ENCODE measurements around the gene DNAJB4. TPM values are rescaled to one million over a fixed set of nuclear protein-coding genes. Genes with fewer than 3 reads are reported as not detected.

The DNAJB4 gene
- total and polyA plus RNA-seq, 7 donors = 34.9 to 209 (median 107) TPM

DNA sequence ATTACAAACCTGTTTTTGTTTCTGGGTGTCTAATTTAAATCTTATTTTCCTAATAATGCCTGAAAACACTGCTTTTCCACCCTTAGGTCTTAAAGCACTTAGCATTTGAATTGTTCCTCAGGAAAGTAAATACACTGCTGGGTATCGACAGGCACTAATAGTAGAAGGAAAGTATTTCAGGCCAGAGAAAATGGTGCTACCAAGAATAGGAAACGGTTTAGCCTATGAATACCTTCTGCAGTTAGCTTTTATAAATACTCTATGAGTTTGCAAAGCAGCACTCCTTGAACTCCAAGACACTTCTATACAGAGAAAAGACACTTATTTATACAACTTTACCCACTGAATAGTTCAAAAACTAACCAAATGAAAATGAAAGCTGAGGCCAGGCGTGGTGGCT is 32.7 kb upstream of the DNAJB4 start:
- peak in 2 of 4 donors; percentile 54 to 59 for ATAC-seq
- TF ChIP-seq, protein P1, sequence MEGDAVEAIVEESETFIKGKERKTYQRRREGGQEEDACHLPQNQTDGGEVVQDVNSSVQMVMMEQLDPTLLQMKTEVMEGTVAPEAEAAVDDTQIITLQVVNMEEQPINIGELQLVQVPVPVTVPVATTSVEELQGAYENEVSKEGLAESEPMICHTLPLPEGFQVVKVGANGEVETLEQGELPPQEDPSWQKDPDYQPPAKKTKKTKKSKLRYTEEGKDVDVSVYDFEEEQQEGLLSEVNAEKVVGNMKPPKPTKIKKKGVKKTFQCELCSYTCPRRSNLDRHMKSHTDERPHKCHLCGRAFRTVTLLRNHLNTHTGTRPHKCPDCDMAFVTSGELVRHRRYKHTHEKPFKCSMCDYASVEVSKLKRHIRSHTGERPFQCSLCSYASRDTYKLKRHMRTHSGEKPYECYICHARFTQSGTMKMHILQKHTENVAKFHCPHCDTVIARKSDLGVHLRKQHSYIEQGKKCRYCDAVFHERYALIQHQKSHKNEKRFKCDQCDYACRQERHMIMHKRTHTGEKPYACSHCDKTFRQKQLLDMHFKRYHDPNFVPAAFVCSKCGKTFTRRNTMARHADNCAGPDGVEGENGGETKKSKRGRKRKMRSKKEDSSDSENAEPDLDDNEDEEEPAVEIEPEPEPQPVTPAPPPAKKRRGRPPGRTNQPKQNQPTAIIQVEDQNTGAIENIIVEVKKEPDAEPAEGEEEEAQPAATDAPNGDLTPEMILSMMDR (IDR thresholded peaks at IDR 0.05) = no peak

DNA sequence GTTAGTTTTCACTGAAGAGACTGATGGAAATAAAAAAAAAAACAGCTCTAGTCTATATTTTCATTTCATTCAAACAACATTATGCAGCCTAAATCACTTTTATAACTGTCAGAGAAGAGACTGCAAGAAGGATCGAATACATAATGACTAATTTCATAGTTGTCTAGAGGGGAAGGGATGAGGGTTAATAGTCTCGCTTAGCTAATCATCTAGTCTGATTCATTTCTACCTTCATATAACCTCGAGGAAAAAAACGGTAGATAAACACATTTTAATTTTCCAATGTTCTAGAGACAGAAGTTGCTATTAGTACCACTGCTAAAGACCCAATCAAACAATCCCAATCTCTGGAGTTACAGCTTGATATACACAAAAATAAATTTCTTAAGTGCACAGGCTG is 29.4 kb upstream of the DNAJB4 start:
- no peaks in the 10 kb centered on the region for H3K27me3 ChIP-seq (ENCODE audit: insufficient read depth in 3 of 3, low read length in 2 of 3)

More for the DNA sequence above, 32.7 kb upstream of the DNAJB4 start:
- intact Hi-C loops (cut with DNase I) = no loop called here
- 56 to 68% (median 58%) methylated on average over 3 of the region's 3 CpGs for WGBS, 3 donors
- no peak overlapping the region for H3K27ac ChIP-seq
- H3K4me3 ChIP-seq = no peak overlapping the region
- H3K4me1 ChIP-seq = peaks cover 61% of the 10 kb centered on the region
- H3K27me3 ChIP-seq (ENCODE audit: insufficient read depth in 3 of 3, low read length in 2 of 3) = no peaks in the 10 kb centered on the region
- peaks cover 0 to 41% of the 10 kb centered on the region in 2 donors for H3K36me3 ChIP-seq (ENCODE audit: insufficient read depth in 1 of 2, low read depth in 1 of 2)
- no peak for DNase-seq
- no peaks in the 10 kb centered on the region for H3K9me3 ChIP-seq

DNA sequence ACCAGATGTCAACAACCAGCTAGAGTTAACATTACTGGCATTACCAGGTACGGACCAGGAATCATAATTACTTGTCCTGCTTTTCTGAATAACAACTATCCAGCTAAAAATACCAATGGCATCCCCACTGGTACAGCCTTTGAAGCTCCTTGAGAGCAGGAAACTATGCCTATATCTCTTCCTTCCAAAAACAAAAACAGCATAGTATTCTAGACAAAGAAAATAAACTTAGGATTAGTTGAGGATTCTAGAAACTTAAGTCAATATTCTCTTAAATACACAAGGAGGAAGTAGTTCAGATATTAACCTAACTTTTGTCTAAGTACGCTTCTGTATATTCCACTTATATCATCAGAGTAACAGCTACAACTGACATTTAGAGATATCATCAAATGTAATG is 28.8 kb upstream of the DNAJB4 start:
- Histone ChIP-seq H3K4me3 (peak overlapping the region; percentile 83), H3K27ac (peak overlapping the region; percentile 96), H3K27me3 (ENCODE audit: insufficient read depth in 3 of 3, low read length in 2 of 3) (no peaks in the 10 kb centered on the region), H3K36me3 (ENCODE audit: insufficient read depth in 1 of 2, low read depth in 1 of 2) (peaks cover 0 to 8% of the 10 kb centered on the region in 2 donors), H3K4me1 (peaks cover 50% of the 10 kb centered on the region), H3K9me3 (no peaks in the 10 kb centered on the region)
- ATAC-seq (no peak), DNase-seq (no peak)
- WGBS, 3 donors = 34 to 37% (median 34%) methylated on average over 2 of the region's 2 CpGs
- TF ChIP-seq, protein P1 (IDR thresholded peaks at IDR 0.05) = no peak
- intact Hi-C loops (cut with DNase I) = loop anchor here in 1 of 2 donors (5.0 kb wide), 1 partner anchor 136 kb away; no protein-coding TSS in a partner anchor

More for the DNA sequence above, 29.4 kb upstream of the DNAJB4 start:
- ATAC-seq (no peak), DNase-seq (no peak)
- TF ChIP-seq, protein P1 (IDR thresholded peaks at IDR 0.05) = no peak
- peak overlapping the region; percentile 96 for H3K27ac ChIP-seq
- H3K9me3 ChIP-seq = no peaks in the 10 kb centered on the region
- intact Hi-C loops (cut with DNase I) = loop anchor here in 1 of 2 donors (5.0 kb wide), 1 partner anchor 137 kb away; no protein-coding TSS in a partner anchor
- peaks cover 51% of the 10 kb centered on the region for H3K4me1 ChIP-seq
- 14 to 17% (median 17%) methylated on average over 4 of the region's 4 CpGs for WGBS, 3 donors
- peaks cover 0 to 13% of the 10 kb centered on the region in 2 donors for H3K36me3 ChIP-seq (ENCODE audit: insufficient read depth in 1 of 2, low read depth in 1 of 2)
- peak overlapping the region; percentile 83 for H3K4me3 ChIP-seq

DNA sequence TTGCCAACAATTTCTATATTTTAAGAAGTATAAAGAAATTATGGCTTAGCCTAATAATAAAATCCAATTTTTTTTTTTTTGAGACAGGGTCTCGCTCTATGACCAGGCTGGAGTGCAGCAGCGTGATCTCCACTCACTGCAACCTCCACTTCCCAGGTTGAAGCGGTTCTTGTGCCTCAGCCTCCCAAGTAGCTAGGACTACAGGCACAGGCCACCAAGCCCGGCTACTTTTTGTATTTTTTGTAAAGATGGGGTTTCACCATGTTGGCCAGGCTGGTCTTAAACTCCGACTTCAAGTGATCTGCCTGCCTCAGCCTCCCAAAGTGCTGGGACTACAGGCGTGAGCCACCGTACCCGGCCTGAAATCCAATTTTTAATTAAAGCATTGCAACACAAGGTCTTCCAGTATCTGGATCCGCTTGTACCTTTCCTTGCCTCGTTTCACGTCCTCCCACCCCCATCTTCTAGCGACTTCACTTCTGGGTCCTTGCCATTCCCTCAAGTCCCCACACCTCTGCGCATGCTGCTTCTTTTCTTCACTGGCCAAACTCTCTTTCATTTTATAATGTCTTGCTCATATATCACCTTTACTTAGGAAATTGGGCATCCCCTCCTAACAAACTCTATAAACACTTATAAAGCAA is 28.2 kb upstream of the DNAJB4 start:
- H3K4me3 ChIP-seq = peak overlapping the region; percentile 83
- 69 to 75% (median 71%) methylated on average over 13 of the region's 13 CpGs for WGBS, 3 donors
- intact Hi-C loops (cut with DNase I) = loop anchor here in 1 of 2 donors (5.0 kb wide), 1 partner anchor 136 kb away; no protein-coding TSS in a partner anchor
- no peaks in the 10 kb centered on the region for H3K9me3 ChIP-seq
- H3K4me1 ChIP-seq = peaks cover 45% of the 10 kb centered on the region
- DNase-seq (no peak), ATAC-seq (no peak)
- peak overlapping the region; percentile 96 for H3K27ac ChIP-seq
- no peaks in the 10 kb centered on the region for H3K27me3 ChIP-seq (ENCODE audit: insufficient read depth in 3 of 3, low read length in 2 of 3)
- TF ChIP-seq, protein P1 (IDR thresholded peaks at IDR 0.05) = no peak
- peaks cover 0 to 3% of the 10 kb centered on the region in 2 donors for H3K36me3 ChIP-seq (ENCODE audit: insufficient read depth in 1 of 2, low read depth in 1 of 2)
